GM18511 (cell line): ENCODE measurements around the gene LIG3.
"Not testable (repeated sequence)": the region's sequence is repeated elsewhere in the genome, so short reads cannot be mapped to it uniquely, and the experiment has no call there.

Experiments used
- ATAC-seq: cut with Tn5 transposase; IDR thresholded peaks from one replicate; pipeline ENCODE4 v1.9.1; 2021; ENCODE audit warnings: mild to moderate bottlenecking, moderate library complexity; ENCODE audit not compliant: unreplicated experiment

Gene LIG3

DNA sequence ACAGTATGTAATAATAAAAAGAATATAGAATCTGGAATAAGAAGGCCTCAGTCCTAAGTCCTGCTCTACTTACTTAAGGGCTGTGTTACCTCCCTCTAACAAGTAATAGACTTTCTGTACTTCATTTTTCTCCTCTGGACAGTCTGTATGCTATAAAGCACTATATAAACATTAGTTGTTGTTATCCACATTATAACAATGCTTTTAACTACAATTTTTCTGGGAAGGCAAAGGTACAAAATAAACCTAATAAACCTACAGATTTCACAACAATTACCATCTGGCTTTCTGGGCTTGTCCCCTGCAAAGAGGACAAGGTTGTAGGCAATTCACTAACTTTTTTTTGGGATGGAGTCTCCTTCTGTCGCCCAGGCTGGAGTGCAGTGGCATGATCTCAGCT lies 50.5 kb downstream of the LIG3 start:
- no peak for ATAC-seq

DNA sequence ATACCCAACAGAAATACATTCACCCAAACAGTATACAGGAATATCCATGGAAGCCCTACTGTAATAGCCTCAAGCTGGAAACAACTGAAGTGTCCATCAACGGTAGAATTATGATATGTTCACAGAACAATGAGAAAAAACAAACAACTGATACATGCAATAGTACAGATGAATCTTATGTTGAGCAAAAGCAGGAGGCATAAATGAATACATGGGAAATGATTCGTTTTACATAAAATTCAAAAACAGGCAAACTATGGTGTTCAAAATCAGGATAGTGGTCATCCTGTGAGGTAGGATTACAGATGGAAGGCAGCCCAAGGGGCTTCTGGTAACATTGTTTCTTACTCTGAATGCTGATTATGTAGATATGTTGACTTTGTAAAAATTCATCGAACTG lies 58.1 kb downstream of the LIG3 start:
- no peak for ATAC-seq

DNA sequence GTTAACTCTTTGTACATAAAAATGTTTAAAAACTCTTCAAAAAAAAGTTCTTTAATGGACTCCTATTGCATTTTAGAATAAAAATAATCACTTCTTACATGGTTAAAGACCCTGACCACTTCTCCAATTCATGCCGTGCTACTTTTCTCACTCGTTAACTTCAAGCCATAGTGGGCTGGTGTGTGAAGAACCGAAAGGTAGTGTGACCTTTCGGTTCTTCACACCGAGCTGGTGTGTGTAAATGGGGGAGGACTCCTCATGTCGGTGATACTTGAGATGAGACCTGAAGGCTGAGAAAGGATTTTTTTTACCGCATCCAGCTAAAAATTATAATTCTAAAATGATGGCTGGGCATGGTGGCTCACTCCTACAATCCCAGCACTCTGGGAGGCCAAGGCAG lies 61.1 kb downstream of the LIG3 start:
- peak; percentile 72 for ATAC-seq

DNA sequence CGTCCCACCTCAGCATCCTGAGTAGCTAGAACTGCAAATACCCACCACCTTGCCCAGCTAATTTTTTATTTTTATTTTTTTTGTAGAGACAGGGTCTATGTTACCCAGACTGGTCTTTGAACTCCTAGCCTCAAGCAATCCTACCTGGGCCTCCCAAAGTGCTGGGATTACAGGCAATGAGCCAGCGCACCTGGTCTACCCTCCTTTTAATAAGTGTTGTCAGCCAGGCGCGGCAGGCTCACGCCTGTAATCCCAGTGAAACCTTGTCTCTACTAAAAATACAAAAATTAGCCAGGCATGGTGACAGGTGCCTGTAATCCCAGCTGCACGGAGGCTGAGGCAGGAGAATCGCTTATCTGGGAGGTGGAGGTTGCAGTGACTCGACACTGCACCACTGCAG lies 63.9 kb downstream of the LIG3 start:
- no peak for ATAC-seq

DNA sequence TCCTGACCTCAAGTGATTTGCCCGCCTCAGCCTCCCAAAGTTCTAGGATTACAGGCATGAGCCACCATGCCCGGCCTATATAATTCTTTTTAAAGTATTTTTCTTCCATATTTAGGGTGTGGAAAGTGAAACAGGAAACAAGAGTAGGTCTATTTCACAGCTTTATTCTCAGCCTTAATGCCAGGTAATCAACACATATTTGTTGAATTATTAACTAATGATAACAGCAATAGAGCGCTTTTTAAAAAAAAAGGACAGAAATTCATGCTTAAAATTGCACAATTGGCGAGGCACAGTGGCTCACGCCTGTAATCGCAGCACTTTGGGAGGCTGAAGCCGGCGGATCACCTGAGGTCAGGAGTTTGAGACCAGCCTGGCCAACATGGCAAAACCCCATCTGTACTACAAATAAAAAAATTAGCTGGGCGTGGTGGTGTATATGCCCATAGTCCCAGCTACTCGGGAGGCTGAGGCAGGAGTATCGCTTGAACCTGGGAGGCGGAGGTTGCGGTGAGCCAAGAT lies 65.2 kb downstream of the LIG3 start:
- ATAC-seq, result not testable (repeated sequence)

DNA sequence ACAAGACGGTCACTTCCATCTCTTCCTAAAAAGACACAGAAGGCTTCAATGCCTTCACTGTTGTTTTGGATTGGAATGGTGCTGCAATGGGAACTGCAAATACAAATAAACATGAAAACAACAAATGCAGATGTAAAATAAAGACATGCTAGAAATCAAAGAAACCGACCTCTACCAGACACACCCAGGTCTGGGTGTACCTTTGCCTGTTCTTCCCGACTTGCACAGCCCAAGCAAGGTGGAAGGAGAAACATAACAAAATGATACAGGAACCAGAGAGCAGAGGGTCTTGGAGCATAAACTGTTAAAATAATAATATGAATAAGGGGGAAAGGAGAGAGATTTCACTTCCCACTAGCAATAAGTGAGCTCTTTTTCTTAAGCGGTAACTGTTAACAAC lies 65.9 kb downstream of the LIG3 start:
- no peak for ATAC-seq

DNA sequence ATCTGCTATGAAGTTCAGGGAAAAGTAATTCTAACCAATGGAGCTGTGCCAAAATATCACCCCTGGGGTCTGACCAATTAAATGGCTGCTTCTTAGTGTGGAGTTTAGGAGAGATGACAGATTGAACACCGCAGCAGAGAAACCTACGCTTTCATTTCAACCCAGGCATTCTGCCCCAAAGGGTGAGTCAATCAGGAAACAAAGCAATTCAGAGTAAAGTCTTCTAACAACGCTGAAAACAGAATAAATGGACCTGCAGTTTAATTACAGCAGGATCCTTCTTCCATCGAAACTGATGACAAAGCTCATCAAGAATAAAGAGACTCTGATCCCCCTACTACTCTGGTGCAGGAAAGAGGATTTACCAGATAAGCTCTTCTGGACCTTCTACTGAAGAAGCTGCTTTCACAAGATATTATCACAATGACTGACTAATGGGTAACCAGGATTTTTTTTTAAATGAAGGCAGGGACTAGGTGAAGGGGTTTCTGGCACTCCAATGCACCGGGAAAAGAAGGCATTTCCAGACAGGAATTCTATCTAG lies 66.5 kb downstream of the LIG3 start:
- peak; percentile 68 for ATAC-seq

DNA sequence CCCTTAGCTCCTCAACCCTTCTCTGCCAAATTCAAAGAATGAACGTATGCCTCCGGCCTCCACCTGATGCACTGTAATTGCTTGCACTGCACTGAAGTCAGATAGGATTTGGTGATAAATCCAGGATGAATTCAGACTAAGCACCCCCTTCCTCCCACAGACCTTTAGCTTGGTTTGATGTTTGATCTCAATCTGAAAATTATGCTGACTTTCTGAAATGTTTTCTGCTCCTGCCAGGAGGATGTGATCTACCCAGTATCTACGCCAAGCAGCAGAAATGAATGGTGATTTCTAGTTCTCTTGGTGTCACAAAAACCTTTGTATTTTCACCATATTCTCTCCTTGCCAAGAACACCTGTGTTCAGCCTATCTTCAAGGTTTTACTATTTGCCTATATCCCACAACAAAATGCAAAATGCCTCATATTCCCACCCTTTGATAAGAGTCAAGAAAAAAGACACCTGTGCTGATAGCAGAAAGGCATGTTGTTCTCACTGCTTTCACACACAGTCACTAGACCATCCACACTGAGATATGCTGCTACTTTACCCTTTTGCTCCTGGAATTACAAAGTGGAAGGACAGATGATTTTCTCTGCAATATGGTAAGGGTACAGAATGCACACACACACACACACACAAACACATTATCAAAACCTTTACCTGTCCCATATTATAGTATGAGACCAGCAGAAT lies 68.5 kb downstream of the LIG3 start:
- ATAC-seq, result no peak

DNA sequence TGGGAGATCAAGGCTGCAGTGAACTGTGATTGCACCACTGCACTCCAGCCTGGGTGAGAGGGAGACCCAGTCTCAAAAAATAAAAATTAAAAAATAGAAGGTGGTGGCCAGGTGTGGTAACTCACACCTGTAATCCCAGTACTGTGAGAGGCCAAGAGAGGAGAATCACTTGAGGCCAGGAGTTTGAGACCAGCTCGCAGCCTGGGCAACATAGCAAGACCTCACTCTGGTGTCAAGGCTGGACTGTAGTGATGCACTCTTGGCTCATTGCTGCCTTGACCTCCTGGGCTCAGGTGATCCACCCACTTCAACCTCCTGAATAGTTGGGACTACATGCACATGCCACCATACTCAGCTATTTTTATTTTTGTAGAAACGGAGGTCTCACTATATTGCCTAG lies 69.9 kb downstream of the LIG3 start:
- no peak for ATAC-seq

DNA sequence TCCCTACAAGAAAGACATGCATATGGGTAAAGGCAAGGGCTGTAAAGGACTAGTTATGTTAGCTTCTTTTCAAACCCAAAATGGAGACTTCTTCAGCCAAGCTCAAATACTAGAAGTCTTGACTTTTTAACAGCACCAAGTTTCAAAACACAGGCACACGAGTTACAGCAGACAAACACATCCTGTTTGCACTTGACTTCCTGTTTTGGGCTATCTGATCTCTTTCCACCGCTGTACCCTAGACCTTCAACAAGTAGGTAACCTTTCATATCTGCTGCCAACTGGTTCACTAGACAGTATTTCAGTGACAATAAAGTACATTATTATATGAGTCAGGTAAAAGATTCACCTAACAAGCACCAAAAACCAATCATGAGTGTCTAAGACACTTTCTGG lies 70.9 kb downstream of the LIG3 start:
- peak; percentile 69 for ATAC-seq

DNA sequence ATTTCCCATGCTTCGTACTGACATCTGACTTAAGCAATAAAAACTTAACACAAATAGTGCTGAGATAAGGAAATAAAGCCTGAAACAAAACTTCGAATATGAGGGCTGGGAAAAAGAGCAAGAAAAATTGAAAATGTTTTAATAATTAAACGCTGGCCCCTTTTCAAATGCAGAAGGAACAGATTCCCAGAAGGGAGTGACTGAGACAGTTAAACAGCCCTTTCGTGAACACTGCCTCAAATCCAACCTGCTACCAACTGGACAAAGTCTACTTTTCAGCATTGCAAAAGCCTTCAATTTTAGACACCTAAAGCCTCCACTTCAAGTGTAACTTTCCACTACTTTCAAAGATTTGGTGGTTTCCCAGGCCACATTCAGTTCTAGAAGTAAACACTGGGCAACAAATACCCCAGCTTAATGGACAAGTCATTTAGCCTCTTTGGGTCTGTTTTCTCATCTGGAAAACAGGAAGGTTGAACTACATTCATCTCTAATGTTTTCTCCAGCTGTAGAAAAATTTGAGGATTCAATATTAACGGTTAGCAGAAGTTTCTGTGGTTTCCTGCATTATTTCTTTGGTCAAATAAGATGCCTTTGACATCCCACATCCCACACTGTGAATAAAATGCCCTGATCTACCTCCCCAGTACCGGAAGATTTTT lies 71.4 kb downstream of the LIG3 start:
- ATAC-seq, result peak; percentile 50

DNA sequence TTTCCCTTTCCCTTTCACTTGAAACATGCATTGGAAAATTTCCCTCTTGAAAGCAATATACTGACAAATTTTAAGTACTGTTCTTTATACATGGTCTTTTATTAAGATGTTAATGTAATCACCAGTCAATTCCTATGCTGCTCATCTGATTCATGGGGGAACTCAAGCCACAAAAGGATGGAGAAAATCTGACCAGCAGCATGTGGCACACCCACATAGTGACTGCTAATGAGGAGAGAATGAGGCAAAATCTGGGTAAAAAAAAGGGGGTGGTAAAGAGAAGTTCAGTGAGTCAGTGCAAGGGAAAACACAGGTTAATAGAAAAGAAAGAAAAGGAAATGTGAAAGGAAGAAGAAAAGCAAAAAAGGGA lies 71.9 kb downstream of the LIG3 start:
- no peak for ATAC-seq

DNA sequence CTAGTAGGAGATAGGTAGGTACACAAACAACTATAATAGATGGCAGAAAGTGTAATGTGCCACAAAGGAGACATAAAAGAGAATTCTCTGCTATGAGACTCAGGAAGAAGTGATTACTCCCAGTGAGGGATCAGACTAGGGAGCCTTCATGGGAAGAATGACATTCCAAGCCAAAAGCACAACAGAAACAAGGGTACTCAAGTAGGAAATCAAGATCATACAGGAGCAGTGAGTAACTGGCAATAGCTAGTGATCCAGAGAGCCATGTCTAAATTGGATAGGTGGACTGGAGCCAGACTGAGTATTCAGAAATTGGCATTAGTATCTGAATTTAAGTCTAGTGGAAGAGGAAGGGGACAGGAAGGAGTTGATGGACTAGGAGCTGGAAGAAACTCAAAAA lies 72.5 kb downstream of the LIG3 start:
- ATAC-seq, result no peak

DNA sequence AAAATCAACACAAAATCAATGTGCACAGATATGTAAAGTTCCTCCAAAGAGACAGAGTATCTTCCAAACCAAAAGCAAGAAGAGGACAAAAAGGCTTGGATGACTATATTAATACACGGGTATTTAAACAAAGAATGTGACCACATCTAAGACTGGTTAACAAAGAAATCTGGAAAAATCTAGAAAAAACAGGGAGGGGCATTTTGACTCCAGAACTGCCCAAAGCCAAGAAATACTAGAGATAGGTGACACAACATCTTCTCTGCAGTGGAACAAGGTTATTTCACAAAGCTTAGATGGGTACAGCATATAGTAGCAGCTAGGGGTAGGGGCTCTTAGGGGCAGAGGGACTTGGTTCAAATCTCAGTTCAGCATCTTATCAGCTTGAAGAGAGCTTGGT lies 72.9 kb downstream of the LIG3 start:
- no peak for ATAC-seq

DNA sequence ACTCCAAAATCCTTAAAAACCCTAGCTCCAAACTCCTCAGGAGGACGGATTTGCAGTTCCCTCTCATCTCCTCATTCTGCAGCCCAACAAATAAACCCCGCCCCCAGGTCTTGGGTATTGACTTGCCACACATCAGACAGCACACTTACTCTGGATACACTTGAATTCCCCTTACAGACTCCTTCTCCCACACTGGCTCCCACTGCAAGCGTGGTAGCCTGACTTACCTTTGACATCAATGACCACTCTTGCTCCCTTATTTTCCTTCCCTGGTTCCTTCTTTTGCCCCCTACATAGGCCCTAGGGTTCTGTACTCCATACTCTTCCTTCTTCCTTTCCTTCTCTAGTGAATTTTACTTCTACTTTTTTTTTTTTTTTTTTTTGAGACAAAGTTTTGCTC lies 75.7 kb downstream of the LIG3 start:
- no peak for ATAC-seq

DNA sequence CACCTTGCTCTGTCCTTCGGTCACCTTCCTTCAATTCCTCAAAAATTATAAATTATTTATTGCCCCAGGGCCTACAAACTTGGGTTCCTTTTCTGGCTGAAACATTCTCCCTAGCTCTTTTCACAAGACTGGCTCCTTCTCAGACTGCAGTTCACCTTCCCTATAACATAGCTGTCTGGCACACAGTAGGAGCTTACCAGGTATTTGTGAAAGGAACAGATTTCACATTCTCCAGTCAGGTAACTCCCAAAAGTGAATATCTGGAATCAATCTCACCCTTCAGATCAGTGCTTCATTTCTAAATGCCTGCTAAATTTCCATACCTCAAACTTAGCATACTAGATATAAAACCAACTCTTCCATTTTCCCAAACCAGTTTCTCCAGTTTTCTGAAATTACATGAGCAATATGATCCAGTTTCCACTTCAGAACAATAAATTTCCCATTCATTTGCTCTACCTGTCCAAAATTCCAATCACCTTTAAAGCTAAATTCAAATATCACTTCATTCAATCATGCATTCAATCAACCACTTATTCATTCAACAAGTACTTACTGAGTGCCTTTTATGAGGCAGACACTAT lies 77.1 kb downstream of the LIG3 start:
- ATAC-seq, result no peak
